SU-DHL-6 (cell line): Measurements from ENCODE around the gene COG2.

Experiments
- EZH2phosphoT487 ChIP-seq: fragments of 200-600 bp; sonication (generic), shearing (Covaris generic); conservative IDR thresholded peaks from 2 replicates; pipeline ENCODE4 v1.6.1; 2018; ENCODE audit warnings: mild to moderate bottlenecking, antibody characterized with exemption, low read length, moderate library complexity, mixed read lengths
- TF ChIP-seq, protein P1 (sequence below): fragments of 200-600 bp; sonication (generic); IDR thresholded peaks from one replicate; pipeline ENCODE4 v1.5.1; 2017; ENCODE audit warnings: antibody characterized with exemption, mild to moderate bottlenecking, low read length, moderate library complexity; ENCODE audit not compliant: insufficient read depth, poor library complexity, severe bottlenecking

DNA sequence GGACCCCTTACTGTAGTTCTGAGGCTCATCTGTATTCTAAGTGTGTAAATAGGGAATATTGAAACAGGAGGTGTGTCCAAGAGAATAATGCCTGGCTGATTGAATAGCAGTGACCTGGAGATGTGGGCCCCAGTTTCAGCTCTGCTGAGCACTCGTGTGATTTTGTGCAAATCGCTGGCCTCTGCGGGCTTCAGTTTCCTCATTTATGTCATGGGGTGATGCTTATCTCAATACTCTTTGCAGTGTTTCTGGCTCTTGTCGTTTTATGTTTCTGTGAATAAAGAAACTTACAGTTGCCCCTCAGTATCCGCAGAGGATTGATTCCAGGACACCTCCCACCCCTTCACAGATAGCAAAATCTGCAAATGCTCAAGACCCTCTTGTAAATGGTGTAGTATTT lies 5.0 kb downstream of the COG2 start:
- TF ChIP-seq, protein P1, sequence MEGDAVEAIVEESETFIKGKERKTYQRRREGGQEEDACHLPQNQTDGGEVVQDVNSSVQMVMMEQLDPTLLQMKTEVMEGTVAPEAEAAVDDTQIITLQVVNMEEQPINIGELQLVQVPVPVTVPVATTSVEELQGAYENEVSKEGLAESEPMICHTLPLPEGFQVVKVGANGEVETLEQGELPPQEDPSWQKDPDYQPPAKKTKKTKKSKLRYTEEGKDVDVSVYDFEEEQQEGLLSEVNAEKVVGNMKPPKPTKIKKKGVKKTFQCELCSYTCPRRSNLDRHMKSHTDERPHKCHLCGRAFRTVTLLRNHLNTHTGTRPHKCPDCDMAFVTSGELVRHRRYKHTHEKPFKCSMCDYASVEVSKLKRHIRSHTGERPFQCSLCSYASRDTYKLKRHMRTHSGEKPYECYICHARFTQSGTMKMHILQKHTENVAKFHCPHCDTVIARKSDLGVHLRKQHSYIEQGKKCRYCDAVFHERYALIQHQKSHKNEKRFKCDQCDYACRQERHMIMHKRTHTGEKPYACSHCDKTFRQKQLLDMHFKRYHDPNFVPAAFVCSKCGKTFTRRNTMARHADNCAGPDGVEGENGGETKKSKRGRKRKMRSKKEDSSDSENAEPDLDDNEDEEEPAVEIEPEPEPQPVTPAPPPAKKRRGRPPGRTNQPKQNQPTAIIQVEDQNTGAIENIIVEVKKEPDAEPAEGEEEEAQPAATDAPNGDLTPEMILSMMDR, result no peak
- TF ChIP-seq EZH2phosphoT487, result no peak
